ENCODE results near the gene EGR2. TPM values are rescaled to one million over a fixed set of nuclear protein-coding genes. Genes with fewer than 3 reads are reported as not detected.

The EGR2 gene
- total RNA-seq, 1 experiment from 2014 or later: 2.3 TPM

- H3K9me3 ChIP-seq (ENCODE audit: control insufficient read depth in 1 of 2, insufficient read depth in 1 of 2, low read depth in 1 of 2, low read length in 2 of 2): no peaks in the 10 kb centered on the region
- H3K27me3 ChIP-seq (ENCODE audit: insufficient read depth, low read length): no peaks in the 10 kb centered on the region
- no peak overlapping the region for H3K9ac ChIP-seq (ENCODE audit: low read length)
- H3K36me3 ChIP-seq (ENCODE audit: control insufficient read depth in 1 of 2, insufficient read depth in 2 of 2, low read length in 2 of 2): no peaks in the 10 kb centered on the region
- H3K4me3 ChIP-seq (replicated peaks in 1 of 2; ENCODE audit: low read depth in 1 of 2, low read length in 2 of 2): no peak overlapping the region
- H4K20me1 ChIP-seq (ENCODE audit: insufficient read depth): no peaks in the 10 kb centered on the region
- TF ChIP-seq, protein P1, sequence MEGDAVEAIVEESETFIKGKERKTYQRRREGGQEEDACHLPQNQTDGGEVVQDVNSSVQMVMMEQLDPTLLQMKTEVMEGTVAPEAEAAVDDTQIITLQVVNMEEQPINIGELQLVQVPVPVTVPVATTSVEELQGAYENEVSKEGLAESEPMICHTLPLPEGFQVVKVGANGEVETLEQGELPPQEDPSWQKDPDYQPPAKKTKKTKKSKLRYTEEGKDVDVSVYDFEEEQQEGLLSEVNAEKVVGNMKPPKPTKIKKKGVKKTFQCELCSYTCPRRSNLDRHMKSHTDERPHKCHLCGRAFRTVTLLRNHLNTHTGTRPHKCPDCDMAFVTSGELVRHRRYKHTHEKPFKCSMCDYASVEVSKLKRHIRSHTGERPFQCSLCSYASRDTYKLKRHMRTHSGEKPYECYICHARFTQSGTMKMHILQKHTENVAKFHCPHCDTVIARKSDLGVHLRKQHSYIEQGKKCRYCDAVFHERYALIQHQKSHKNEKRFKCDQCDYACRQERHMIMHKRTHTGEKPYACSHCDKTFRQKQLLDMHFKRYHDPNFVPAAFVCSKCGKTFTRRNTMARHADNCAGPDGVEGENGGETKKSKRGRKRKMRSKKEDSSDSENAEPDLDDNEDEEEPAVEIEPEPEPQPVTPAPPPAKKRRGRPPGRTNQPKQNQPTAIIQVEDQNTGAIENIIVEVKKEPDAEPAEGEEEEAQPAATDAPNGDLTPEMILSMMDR (IDR thresholded peaks at IDR 0.05 in 2 of 3, conservative IDR thresholded peaks at IDR 0.05 in 1 of 3; ENCODE audit: borderline replicate concordance in 1 of 3, insufficient read depth in 1 of 3, low read depth in 2 of 3, low read length in 2 of 3): no peak
- TF ChIP-seq YY1 (IDR thresholded peaks at IDR 0.05; ENCODE audit: extremely low read depth, insufficient replicate concordance, low read depth, low read length): no peak
- no peak for TF ChIP-seq ZFX (IDR thresholded peaks at IDR 0.05)
- TF ChIP-seq SP1 (IDR thresholded peaks at IDR 0.05; ENCODE audit: low read depth): no peak
- TF ChIP-seq POLR2AphosphoS5 (IDR thresholded peaks at IDR 0.05; ENCODE audit: low read depth, low read length): no peak
- TF ChIP-seq RAD21 (IDR thresholded peaks at IDR 0.05; ENCODE audit: low read depth): no peak
- no peak overlapping the region for H3K27ac ChIP-seq (ENCODE audit: low read depth, low read length)
- no peaks in the 10 kb centered on the region for H3K79me2 ChIP-seq (ENCODE audit: insufficient read depth, low read length)
- H3K4me1 ChIP-seq (ENCODE audit: control insufficient read depth in 1 of 2, insufficient read depth in 2 of 2, low read length in 2 of 2): 0 out of 4 replicates have a peak, but pooled peaks cover 0 to 3% of the 10 kb centered on the region in 2 experiments
- H2AFZ ChIP-seq (ENCODE audit: low read depth, low read length, poor library complexity, severe bottlenecking): no peak overlapping the region
- CTCF ChIA-PET: no interaction called here
- H3K9me2 ChIP-seq (ENCODE audit: insufficient read depth): no peaks in the 10 kb centered on the region
- POLR2A ChIA-PET: no interaction called here
- BruUV-seq (replicated peaks): no TSS peak
- H3K4me2 ChIP-seq (ENCODE audit: low read length): no peak overlapping the region
- RAD21 ChIA-PET (ENCODE audit: low non-redundant PET in 1 of 2, low total read pairs in 2 of 2, uncharacterized antibody in 2 of 2, unreplicated experiment in 2 of 2): no interaction called here
- intact Hi-C loops (cut with micrococcal nuclease): no loop called here
- ATAC-seq (no peak), DNase-seq (ENCODE audit: low read depth, low spot score) (no peak)
These were observed 39.9 kb upstream of the EGR2 start for GRCh38 chr10:62856021-62856420.

DNA sequence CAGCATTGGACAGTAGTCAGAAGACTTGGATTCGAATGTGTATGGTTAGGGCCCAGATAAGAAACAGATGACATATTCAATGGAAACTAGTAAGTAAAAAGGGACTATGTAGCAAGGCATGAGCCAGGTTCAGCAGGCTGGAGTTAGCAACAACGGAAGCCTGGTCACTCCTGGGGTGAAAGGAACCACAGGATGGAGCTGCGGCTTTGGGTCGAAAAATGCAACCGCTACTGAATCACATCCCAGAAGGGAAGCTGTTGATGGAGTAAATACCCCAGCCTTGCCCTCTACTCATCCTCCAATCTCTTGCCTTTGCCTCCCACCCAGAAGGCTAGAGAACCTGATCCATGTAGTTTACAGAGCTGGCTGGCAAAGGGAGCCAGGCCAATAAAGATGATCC lies 37.5 kb upstream of the EGR2 start:
- intact Hi-C loops (cut with micrococcal nuclease): no loop called here
- no TSS peak for BruUV-seq (replicated peaks)
- Histone ChIP-seq H3K79me2 (ENCODE audit: insufficient read depth, low read length) (no peaks in the 10 kb centered on the region), H4K20me1 (ENCODE audit: insufficient read depth) (no peaks in the 10 kb centered on the region), H3K36me3 (ENCODE audit: control insufficient read depth in 1 of 2, insufficient read depth in 2 of 2, low read length in 2 of 2) (no peaks in the 10 kb centered on the region), H3K4me2 (ENCODE audit: low read length) (no peak overlapping the region), H3K27ac (ENCODE audit: low read depth, low read length) (no peak overlapping the region), H3K4me1 (ENCODE audit: control insufficient read depth in 1 of 2, insufficient read depth in 2 of 2, low read length in 2 of 2) (0 out of 4 replicates have a peak, but pooled peaks cover 0 to 3% of the 10 kb centered on the region in 2 experiments), H3K9me3 (ENCODE audit: control insufficient read depth in 1 of 2, insufficient read depth in 1 of 2, low read depth in 1 of 2, low read length in 2 of 2) (no peaks in the 10 kb centered on the region), H3K9ac (ENCODE audit: low read length) (no peak overlapping the region), H3K4me3 (replicated peaks in 1 of 2; ENCODE audit: low read depth in 1 of 2, low read length in 2 of 2) (no peak overlapping the region), H3K27me3 (ENCODE audit: insufficient read depth, low read length) (no peaks in the 10 kb centered on the region), H2AFZ (ENCODE audit: low read depth, low read length, poor library complexity, severe bottlenecking) (no peak overlapping the region), H3K9me2 (ENCODE audit: insufficient read depth) (no peaks in the 10 kb centered on the region)
- DNase-seq (ENCODE audit: low read depth, low spot score): no peak
- ChIA-PET RAD21 (ENCODE audit: low non-redundant PET in 1 of 2, low total read pairs in 2 of 2, uncharacterized antibody in 2 of 2, unreplicated experiment in 2 of 2) (no interaction called here), CTCF (no interaction called here), POLR2A (no interaction called here)
- ATAC-seq: no peak
- TF ChIP-seq, protein P2, sequence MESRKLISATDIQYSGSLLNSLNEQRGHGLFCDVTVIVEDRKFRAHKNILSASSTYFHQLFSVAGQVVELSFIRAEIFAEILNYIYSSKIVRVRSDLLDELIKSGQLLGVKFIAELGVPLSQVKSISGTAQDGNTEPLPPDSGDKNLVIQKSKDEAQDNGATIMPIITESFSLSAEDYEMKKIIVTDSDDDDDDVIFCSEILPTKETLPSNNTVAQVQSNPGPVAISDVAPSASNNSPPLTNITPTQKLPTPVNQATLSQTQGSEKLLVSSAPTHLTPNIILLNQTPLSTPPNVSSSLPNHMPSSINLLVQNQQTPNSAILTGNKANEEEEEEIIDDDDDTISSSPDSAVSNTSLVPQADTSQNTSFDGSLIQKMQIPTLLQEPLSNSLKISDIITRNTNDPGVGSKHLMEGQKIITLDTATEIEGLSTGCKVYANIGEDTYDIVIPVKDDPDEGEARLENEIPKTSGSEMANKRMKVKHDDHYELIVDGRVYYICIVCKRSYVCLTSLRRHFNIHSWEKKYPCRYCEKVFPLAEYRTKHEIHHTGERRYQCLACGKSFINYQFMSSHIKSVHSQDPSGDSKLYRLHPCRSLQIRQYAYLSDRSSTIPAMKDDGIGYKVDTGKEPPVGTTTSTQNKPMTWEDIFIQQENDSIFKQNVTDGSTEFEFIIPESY (IDR thresholded peaks at IDR 0.05; ENCODE audit: extremely low read depth, insufficient replicate concordance, low read length): no peak
- no peak for TF ChIP-seq TCF7L2 (IDR thresholded peaks at IDR 0.05; ENCODE audit: borderline replicate concordance, extremely low read depth, insufficient read depth, insufficient read length)
- TF ChIP-seq, protein P3, sequence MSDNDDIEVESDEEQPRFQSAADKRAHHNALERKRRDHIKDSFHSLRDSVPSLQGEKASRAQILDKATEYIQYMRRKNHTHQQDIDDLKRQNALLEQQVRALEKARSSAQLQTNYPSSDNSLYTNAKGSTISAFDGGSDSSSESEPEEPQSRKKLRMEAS (IDR thresholded peaks at IDR 0.05): no peak
- TF ChIP-seq RAD21 (IDR thresholded peaks at IDR 0.05; ENCODE audit: low read depth): no peak
- TF ChIP-seq ZFX (IDR thresholded peaks at IDR 0.05): no peak
- no peak for TF ChIP-seq POLR2A (IDR thresholded peaks at IDR 0.05; ENCODE audit: borderline replicate concordance, extremely low read depth, insufficient read depth, insufficient read length)
- no peak for TF ChIP-seq EZH2phosphoT487 (IDR thresholded peaks at IDR 0.05; ENCODE audit: borderline replicate concordance)
- no peak for TF ChIP-seq SP1 (IDR thresholded peaks at IDR 0.05; ENCODE audit: low read depth)
- TF ChIP-seq REST (IDR thresholded peaks at IDR 0.05; ENCODE audit: low read depth): no peak

All from HCT116 (cell line).